ENCODE measurements around the gene GABRA1.

GABRA1 gene

DNA sequence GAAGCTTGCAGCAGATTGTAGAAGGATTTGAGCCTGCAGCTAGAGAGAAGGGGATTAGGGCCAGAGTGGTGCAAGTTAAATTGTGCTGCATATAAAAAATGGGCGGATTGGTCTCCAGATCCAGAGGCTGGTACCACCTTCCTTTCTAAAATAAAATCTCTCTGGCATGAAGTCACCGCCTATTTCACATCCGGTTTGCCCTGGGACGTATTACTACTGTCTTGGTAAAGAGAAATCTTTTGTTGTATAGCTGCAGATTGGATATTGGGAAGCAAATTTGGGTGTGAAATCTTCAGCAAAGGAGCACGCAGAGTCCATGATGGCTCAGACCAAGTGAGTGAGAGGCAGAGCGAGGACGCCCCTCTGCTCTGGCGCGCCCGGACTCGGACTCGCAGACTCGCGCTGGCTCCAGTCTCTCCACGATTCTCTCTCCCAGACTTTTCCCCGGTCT lies at the start of gene GABRA1:
TSS of gene GABRA1 (plus strand) at position 180 of the 451 bp plus-strand sequence. CDS start 2,691 bp downstream, outside the sequence.
- DNase-seq (ENCODE audit: extremely low read depth, low read depth), result no peak
- no peak within 1 kb of the TSS for H3K4me3 ChIP-seq (replicated peaks; ENCODE audit: low read depth, low read length)
- TF ChIP-seq, protein P1, sequence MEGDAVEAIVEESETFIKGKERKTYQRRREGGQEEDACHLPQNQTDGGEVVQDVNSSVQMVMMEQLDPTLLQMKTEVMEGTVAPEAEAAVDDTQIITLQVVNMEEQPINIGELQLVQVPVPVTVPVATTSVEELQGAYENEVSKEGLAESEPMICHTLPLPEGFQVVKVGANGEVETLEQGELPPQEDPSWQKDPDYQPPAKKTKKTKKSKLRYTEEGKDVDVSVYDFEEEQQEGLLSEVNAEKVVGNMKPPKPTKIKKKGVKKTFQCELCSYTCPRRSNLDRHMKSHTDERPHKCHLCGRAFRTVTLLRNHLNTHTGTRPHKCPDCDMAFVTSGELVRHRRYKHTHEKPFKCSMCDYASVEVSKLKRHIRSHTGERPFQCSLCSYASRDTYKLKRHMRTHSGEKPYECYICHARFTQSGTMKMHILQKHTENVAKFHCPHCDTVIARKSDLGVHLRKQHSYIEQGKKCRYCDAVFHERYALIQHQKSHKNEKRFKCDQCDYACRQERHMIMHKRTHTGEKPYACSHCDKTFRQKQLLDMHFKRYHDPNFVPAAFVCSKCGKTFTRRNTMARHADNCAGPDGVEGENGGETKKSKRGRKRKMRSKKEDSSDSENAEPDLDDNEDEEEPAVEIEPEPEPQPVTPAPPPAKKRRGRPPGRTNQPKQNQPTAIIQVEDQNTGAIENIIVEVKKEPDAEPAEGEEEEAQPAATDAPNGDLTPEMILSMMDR (IDR thresholded peaks at IDR 0.05; ENCODE audit: low read depth, low read length, missing control alignments), result no peak

DNA sequence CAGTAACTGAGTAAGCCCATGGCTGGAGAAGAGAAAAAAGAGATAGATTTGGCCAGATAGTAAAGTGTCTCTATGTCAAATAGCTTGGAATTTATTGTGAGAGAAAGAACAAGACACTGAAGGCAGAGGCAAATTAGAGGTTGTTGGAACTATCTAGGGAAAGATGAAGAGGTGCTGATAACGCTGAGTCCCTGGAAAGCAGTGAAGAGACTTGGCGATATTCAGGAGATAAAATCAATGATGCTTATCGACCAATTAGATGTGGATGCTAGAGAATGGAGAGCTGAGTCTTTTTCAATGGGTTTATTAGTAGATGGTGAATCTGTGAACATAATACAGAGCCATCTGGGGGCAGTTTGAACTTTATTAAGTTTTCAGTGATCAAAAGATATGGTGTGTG lies 48.6 kb upstream of the GABRA1 start:
- no peak overlapping the region for H3K4me3 ChIP-seq (replicated peaks; ENCODE audit: low read depth, low read length)
- no peak for DNase-seq (ENCODE audit: extremely low read depth, low read depth)
- TF ChIP-seq, protein P1 (IDR thresholded peaks at IDR 0.05; ENCODE audit: low read depth, low read length, missing control alignments), result no peak

DNA sequence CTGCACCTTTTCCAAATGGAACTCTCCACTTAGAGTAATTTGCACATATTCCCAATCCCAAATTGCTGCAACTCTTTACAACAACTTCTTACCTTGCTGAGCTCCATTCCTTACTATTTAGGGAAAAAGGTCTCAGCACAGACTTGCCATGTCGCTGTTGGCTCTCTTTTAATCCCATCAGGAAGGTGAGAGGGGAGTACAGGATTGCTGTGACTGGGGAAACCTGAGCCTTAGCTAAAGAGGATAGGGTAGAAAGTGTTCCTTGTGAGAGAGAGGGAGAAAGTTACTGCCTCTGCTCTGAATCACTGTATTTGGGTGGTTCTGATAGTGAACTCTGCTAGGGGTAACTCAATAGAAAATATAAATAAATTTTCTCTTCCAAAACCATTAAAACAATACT lies 43.7 kb upstream of the GABRA1 start:
- H3K4me3 ChIP-seq (replicated peaks; ENCODE audit: low read depth, low read length), result no peak overlapping the region
- TF ChIP-seq, protein P1 (IDR thresholded peaks at IDR 0.05; ENCODE audit: low read depth, low read length, missing control alignments), result no peak
- DNase-seq (ENCODE audit: extremely low read depth, low read depth), result no peak

DNA sequence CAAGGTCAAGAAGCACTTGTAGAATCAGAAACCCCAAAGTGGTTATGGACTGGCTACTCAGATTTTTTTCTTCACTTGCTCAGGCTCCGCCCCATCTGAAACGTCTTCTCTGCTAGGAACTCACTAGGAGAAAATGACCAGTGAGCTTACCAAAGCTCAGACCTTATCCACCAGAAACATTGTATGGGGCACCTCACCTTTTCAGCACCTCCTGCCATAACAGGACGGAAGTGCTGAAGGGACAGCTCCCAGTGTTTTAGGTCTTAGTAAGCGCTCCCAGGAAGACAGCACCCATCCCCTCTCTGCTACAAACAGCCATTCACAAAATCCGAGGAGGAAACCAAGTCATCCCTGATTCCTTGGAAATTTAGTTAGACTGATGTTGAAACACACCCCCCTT lies 1.2 kb upstream of the GABRA1 start:
- no peak for DNase-seq (ENCODE audit: extremely low read depth, low read depth)

DNA sequence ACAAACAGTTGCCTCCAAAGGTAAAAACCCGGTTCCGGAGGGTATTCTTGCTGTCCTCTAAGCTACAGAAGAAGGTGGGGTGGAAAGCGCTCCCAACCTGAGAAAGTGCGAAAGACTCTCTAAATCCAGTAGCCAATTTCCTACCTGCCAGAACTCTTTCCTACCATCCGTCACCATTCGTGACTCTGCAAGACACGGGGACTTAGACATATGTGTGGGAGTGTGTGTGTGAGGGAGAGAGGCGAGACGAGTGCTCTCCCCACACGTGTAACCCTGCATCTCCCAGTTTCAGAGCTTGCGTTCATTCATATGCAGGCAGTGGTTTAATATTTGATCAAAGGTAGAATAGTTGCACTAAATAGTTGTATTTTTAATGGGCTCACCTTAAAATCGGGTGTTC lies 473 bp upstream of the GABRA1 start:
- H3K4me3 ChIP-seq (replicated peaks; ENCODE audit: low read depth, low read length), result no peak overlapping the region
- DNase-seq (ENCODE audit: extremely low read depth, low read depth), result no peak

More for the DNA sequence above, 1.2 kb upstream of the GABRA1 start:
- no peak overlapping the region for H3K4me3 ChIP-seq (replicated peaks; ENCODE audit: low read depth, low read length)
- TF ChIP-seq, protein P1 (IDR thresholded peaks at IDR 0.05; ENCODE audit: low read depth, low read length, missing control alignments), result no peak

DNA sequence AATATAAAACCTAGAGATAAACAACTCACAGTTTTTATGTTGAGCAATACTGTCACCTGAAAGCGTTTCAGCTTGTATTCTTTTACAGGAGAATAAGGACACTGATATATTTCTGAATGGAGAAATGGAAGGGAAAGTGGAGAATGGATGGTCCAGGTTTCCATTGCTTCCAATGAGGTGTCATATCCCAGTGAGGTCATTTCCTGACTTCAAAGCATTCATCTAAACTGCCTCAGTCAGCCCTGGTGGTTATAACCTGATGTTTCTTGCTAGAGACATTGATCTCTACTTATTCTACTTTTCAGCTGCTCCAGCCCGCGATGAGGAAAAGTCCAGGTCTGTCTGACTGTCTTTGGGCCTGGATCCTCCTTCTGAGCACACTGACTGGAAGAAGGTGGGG lies 2.6 kb downstream of the GABRA1 start:
- TF ChIP-seq, protein P1 (IDR thresholded peaks at IDR 0.05; ENCODE audit: low read depth, low read length, missing control alignments), result no peak
- no peak for DNase-seq (ENCODE audit: extremely low read depth, low read depth)

More for the DNA sequence above, 473 bp upstream of the GABRA1 start:
- TF ChIP-seq, protein P1 (IDR thresholded peaks at IDR 0.05; ENCODE audit: low read depth, low read length, missing control alignments), result no peak

DNA sequence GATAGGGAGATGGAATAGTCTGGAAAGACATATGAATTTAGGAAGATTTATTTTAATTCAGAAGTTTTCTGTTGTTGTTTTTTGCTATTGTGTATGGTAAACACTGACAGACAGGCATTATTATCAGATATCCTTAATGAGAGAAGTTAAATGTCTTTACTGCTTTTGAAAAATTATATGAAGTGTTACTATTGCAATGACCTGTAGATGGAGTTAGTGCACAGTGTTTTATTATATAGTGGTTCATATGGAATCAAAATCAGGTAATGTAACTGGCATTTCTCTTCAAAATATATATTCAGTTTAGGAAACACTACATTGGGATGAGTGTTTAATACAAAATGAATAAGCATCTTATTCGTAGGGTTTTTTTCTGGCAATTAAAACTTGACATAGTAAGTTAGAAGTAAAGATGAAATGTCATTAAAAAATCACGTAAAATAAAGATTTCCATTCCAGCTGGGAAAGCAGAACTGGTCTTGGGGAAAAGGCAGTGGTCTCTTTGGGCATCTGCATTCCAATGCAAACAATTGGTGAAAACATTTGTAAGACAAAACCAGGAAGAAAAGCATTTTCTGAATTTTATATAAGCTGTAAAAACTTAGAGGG lies 3.9 kb downstream of the GABRA1 start:
- TF ChIP-seq, protein P1 (IDR thresholded peaks at IDR 0.05; ENCODE audit: low read depth, low read length, missing control alignments), result no peak
- no peak overlapping the region for H3K4me3 ChIP-seq (replicated peaks; ENCODE audit: low read depth, low read length)
- DNase-seq (ENCODE audit: extremely low read depth, low read depth), result no peak

More for the DNA sequence above, 2.6 kb downstream of the GABRA1 start:
- H3K4me3 ChIP-seq (replicated peaks; ENCODE audit: low read depth, low read length), result no peak overlapping the region
